HG03460 (cell line): ENCODE measurements around the gene CAMSAP2.

ENCODE experiments used
- ATAC-seq: cut with Tn5 transposase; IDR thresholded peaks from one replicate; pipeline ENCODE4 v1.9.1; 2021; ENCODE audit not compliant: unreplicated experiment

The CAMSAP2 gene

GRCh38 chr1:200895801-200896530, 157.3 kb downstream of the CAMSAP2 start:
- peak; percentile 58 for ATAC-seq

- no peak for ATAC-seq
Measured at GRCh38 chr1:200896531-200897196, 158.0 kb downstream of the CAMSAP2 start.

- no peak for ATAC-seq
Measured at GRCh38 chr1:200897259-200897658, 158.6 kb downstream of the CAMSAP2 start.

GRCh38 chr1:200899015-200899386, 160.3 kb downstream of the CAMSAP2 start:
- ATAC-seq: no peak

GRCh38 chr1:200899451-200899915, 160.8 kb downstream of the CAMSAP2 start:
- ATAC-seq: no peak

GRCh38 chr1:200899954-200900867, 161.5 kb downstream of the CAMSAP2 start:
- no peak for ATAC-seq

- ATAC-seq: no peak
Measured at GRCh38 chr1:200900877-200901276, 162.2 kb downstream of the CAMSAP2 start.

GRCh38 chr1:200901350-200901749, 162.7 kb downstream of the CAMSAP2 start:
- no peak for ATAC-seq

- no peak for ATAC-seq
Measured at GRCh38 chr1:200901796-200902444, 163.2 kb downstream of the CAMSAP2 start.

- ATAC-seq: no peak
Measured at GRCh38 chr1:200903793-200904192, 165.1 kb downstream of the CAMSAP2 start.

GRCh38 chr1:200904772-200905171, 166.1 kb downstream of the CAMSAP2 start:
- no peak for ATAC-seq

- peak; percentile 45 for ATAC-seq
Measured at GRCh38 chr1:200905411-200906052, 166.8 kb downstream of the CAMSAP2 start.

GRCh38 chr1:200906491-200906890, 167.8 kb downstream of the CAMSAP2 start:
- no peak for ATAC-seq

- ATAC-seq: peak; percentile 48
Measured at GRCh38 chr1:200907611-200908097, 169.0 kb downstream of the CAMSAP2 start.

GRCh38 chr1:200908191-200908868, 169.6 kb downstream of the CAMSAP2 start:
- no peak for ATAC-seq

GRCh38 chr1:200909071-200909470, 170.4 kb downstream of the CAMSAP2 start:
- ATAC-seq: peak; percentile 22

- peak; percentile 48 for ATAC-seq
Measured at GRCh38 chr1:200909757-200910239, 171.1 kb downstream of the CAMSAP2 start.
